Measurements from ENCODE around the gene LGR5.
"Not testable (repeated sequence)": the region's sequence is repeated elsewhere in the genome, so short reads cannot be mapped to it uniquely, and the experiment has no call there.

The LGR5 gene

DNA sequence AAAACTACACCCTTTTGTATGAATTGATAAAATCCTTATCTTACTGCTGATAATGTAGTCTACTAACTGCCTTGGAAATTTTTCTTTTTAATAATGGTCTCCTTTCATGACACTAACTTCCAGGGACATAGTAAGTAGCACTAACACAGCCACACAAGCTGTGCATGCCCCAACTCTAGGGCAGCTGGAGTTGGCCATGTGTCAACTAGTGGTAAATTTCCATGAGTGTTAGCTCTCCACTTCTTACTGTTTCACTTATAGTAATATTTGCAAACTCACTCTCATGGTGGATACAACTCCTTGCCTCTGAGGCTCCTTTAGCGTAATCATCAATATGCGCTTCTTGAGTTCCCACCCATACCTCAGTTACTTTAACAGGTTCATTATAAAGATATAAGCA lies 38.0 kb downstream of the LGR5 start:
- no peak for DNase-seq

DNA sequence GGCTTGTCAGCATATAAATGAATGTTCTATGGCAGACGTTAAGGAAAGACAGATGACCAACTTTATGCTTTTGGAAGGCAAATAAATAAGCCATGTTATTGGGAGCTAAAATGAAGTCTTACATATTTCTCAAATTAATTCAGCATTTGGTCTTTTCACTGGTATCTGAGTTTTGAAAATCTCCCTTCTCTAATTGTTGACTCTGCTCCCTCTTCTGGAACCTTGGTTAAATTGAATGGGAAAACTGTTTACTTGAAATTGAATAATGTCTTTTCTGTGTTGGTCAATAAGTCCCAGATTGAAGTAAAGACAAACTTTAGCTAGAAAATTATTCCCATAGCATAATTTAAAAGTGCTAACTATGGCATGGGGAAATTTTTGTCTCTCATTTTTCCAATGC lies 38.7 kb downstream of the LGR5 start:
- no peak for DNase-seq

DNA sequence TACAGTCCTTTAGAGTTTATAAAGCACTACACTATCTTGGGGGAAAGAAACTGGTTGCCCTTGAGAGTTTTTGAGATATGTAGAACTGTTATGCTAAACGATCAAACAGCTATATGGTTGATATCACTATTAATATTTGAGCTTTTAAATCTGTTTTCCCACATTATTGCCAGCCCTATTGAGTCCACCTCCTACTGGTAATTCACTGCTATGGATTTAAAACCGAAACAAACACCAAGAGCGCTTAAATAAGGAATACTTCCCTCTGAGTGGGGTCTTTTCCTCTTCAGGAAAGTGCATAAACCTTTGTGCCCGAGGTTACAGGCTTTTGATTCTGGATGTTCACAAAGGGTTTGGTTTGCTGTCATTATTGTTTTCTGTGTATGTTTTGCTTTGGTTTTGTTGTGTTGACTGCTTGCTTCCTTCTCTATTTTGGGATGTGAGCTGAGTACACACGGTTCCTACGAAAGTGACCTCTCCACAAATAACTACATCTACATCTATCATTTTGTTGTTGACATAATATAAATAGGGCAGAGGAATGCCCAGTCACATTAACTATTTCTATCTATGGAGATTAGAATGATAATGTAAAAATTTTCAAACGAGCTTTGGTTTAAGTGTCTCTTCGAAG lies 44.8 kb downstream of the LGR5 start:
- DNase-seq, result no peak

DNA sequence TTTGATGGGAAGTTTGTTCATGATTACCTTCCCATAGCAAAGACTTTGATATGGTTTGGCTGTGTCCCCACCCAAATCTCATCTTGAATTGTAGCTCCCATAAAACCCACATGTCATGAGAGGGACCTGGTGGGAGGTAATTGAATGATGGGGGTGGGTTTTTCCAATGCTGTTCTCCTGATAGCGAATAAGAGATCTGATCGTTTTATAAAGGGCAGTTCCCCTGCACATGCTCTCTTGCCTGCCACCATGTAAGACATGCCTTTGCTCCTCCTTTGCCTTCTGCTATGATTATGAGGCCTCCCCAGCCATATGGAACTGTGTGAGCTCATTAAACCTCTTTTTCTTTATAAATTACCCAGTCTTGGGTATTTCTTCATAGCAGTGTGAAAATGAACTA lies 51.2 kb downstream of the LGR5 start:
- DNase-seq, result not testable (repeated sequence)

DNA sequence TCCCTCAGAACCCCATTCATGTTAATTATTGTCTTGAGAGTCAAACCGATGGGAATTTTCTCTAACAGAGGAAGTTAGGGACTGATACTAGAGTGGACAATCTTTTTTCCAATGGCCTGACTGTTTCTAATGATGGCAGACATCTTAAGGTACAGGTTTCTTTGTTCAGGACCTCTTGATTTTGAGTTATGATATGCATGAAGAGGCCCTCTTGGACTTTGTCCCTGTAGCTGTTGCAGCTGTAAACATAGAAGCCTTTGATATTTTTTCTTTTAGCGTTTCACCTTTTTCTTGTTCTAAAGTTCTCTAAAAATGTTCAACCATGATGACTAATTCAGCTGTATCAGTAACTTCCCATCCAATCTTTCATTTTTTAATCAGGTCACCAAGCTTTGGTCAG lies 53.0 kb downstream of the LGR5 start:
- DNase-seq, result no peak

DNA sequence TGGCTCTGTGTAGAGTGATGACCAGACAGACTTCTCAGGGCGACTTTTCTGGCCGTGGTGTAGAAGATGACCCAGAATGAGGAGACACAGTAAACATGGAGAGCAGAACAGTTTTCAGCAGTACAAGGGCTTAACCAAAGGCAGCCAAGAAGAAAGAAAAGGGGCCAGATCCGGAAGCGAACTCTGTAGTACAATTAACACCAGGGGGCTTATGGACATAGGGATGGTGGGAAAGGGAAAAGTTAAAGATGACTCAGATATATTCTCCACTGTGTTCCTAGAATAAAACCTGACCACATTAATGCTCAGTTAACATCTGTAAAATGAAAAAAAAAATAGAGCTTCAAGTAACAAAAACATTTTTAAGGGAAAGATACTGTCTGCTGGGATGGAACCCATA lies 60.2 kb downstream of the LGR5 start:
- DNase-seq, result no peak

DNA sequence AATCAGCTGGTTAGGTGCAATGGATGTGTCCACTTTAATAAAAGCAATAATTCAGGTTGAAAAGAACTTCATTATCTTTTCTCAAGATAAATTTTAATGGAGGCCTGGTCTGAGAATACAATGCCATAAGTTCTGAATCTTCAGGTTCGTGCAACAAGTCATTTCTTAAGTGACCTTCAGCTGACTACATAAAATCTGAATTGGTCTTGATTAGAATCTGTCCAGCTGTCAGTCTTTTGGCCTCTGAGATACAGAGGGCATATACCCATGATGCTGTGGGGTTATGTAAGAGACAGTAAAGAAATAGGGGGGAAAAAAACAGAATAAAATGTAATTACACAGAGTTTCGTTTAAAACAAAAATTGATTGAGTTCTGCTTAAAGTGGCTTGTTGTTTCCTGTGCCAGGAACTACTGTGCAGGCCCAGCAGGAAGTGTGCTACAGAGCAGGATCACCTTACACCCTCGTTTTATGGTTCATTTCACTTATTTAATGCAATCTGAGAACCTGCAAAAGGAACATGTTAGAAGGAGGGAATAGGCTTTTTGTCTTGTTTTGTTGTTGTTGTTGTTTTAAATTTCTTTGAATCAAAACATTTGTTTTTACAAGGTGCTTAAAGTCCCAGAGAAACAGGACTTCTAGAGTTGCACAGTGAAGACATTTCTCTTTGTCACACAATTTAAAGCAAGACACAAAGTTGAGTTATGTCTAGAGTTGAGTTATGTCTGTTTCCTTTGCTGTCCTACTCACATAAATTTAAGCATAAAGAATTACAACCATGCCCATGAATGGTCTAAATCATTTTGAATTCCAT lies 64.2 kb downstream of the LGR5 start:
- DNase-seq, result no peak

DNA sequence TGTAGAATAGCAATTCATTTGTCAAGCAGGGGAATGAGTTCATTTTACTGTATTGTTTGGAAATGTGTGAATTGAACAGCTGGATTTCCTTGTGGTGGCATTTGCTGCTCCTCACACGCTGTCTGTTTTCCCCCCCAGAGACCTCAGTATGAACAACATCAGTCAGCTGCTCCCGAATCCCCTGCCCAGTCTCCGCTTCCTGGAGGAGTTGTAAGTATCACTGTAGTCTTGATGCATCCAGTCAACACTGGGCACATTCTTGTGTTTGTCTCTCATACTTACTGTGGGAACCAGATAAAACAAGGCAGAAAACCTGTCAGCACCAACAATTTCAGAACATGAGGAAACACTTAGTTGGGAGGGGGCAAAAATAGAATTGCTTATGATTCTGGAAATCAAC lies 64.9 kb downstream of the LGR5 start:
- DNase-seq, result no peak

DNA sequence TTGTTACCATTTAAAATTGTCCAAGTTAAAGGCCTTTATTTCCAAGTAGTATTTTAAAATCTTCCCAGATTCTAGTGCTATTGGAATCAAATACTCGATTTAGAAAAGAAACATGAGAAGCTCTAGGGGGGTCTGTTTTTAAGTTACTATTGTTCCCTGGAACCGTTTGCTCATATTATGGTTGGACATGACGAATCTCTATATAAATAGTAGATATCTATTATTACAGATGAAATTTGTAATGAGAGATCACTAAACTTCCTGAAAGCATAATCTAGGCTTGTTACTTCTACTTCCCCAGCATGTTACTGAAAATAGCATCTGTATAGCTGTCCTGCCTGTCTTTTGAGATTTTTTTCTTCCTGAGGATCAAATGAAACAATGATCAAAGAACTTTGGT lies 70.1 kb downstream of the LGR5 start:
- DNase-seq, result no peak

DNA sequence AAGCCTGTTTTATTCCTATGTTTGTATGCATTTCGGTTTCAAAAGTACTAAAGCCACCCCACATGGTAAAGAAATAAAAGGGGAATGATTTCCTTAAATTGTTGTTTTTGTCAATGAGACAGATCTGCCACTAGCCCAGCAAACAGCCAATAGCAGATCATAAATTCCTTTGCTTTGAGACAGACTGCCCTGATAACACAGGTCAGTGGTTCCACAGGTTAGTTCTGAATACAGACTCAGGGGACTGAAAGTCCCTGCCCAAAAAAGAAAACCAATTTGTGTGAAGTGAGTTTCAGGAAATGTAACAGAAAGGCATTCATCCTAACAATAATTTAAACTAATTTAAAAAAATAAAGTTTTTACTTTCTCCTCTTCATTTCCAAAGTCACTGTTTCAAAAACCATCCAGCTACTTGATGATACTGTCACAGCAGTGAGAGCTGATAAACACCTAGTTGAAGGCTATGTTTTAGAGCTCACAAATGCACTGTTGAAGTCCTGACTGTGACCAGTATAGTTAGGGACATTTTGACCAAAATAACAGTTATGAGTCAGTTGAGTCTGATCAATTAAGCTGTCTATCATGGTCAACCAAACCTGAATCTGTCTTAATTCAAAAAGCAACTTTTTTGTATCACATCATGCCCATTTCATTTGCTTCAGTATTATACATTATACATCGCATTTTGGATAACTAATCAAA lies 77.7 kb downstream of the LGR5 start:
- no peak for DNase-seq

DNA sequence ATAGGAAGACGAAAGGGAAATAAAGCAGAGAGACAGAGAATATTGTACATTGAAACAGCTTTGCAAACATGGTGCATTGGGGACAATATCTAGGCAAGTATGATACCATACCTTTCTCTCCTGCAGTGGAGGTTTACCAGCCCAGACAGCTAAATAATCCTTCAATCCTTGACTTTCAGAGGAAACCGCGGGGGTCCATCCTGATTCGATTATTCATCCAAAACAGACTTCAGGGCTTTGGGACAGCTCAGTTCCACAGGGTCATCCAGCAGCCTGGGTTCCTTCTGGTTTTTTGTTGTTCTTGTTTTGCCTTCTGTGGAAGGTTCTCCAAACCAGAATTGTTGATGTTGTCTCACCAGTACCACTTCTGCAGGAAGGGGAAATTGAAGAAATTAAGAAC lies 81.5 kb downstream of the LGR5 start:
- DNase-seq, result no peak

DNA sequence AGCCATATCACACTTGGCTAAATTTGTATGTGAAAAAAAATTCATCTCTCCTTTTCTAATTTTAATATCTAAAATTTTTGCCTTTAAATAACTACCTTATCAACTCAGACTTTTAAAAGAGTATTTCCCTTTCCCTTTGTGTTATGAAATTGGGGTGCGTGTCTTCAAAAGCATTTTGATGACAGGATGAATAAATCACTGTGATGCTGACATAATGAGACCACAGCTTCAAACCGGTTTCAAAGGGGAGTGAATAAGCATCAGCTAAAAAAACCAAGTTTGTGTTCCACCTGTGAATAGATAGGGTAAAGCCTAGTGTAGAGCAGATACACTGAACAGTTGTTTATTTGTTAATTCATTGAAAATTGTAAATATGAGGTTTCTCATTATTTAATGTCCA lies 85.0 kb downstream of the LGR5 start:
- no peak for DNase-seq

DNA sequence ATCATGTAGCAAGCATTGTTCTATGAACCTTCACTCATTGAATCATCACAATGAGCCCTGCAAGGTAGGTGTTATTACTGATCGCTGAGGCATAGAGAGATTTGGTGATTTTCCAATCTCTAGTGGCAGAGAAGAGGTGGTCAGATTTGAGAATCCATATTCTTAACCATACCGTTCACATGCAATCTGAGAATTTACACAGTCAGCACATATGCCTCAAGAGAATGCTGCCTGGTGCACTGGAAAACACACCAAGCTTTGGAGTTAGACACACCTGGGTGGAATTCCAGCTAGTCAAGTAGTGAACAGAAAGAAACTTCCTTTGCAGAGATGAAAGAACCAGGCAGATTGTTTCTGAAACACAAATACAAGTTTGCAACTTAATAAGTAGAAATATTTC lies 94.1 kb downstream of the LGR5 start:
- DNase-seq, result no peak

DNA sequence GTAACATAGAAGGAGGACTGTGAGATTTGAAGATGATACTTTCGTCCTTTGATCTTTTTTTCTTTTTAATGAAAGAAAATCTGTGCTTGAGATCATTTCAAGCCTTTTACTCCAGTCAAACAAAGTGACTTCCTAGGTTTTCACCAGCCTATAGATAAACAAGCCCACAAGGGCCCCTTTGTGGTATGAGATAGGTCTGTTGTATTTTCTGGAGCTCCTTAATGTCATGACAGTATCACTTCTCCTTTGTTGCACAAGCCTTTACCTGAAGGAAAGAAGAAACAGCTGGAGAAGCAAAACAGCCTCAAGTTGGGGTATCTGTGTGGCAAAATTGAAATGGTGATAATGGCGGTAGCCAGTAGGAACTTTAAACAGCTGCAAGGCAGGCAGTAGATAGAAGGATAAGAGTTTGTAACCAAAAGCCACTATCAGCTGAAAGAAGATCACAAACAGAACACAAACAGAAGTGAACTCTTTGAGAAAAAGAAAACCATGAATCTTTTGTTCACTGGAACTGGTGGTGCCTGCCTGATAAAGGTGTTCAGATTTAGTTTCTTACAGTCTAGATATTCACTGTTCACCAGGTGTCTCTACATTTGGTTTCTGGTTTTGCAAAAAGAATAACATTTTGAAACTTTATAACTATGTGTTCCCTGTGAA lies 96.8 kb downstream of the LGR5 start:
- no peak for DNase-seq

DNA sequence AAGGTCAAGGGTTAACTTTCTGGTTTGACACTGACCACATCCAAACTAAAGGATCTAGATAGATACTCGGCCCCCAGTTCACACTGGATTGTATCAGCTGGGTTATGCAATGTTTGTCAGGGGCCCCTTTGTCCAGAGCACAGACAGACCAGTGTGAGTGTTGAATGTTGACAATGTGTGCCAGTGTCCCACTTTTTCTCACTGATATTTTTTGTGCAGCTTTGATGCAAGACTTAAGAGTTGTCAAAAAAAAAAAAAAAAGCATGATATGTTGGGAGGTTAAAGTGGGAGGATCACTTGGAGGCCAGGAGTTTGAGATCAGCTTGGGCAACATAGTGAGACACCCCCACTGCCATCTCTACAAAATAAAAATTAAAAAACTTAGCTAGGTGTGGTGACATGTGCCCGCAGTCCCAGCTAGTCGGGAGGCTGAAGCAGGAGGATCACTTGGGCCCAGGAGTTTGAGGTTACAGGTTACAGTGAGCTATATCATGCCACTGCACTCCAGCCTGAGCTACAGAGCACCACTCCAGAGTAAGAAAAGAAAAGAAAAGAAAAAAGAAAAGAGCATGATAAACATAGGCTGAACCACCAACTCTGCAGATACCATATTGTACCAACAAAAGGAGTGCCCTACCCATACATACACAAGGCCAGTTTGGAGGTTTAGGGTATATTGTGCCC lies 97.5 kb downstream of the LGR5 start:
- DNase-seq, result no peak

DNA sequence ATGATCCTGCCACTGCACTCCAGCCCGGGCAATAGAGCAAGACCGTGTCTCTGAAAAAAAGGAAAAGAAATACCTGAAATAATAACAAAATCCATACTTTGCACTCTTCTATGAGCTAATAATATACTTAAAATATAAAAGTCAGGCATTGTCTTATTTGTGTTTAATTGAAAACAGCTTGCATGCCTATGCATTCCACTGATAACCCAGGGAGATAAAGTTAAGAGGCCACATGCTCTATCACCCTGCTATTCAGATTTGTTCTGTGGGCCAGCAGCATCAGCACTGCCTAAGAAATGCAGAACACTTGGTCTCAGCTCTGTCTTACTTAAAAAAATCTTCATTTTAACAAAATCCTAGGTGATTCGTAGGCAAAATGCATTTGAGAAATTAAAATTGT lies 99.2 kb downstream of the LGR5 start:
- DNase-seq, result no peak

DNA sequence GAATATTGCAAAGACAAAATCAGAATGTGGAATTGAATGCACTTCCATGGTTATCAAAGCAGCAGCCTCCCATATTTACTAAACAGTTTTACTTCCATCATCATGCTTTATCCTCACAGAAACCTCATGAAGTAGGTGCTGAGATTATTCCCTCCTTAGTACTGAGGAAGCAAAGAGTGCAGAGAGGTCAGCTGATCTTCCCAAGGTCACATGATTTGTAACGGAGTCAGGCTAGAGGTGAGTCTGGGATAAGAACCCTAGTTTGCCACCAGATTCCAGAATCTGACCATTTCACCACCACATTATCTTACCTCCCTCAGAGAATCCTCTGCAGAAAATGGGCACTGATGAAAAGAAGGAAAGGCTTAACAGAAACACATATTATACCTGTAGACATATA lies 102.0 kb downstream of the LGR5 start:
- DNase-seq, result no peak

DNA sequence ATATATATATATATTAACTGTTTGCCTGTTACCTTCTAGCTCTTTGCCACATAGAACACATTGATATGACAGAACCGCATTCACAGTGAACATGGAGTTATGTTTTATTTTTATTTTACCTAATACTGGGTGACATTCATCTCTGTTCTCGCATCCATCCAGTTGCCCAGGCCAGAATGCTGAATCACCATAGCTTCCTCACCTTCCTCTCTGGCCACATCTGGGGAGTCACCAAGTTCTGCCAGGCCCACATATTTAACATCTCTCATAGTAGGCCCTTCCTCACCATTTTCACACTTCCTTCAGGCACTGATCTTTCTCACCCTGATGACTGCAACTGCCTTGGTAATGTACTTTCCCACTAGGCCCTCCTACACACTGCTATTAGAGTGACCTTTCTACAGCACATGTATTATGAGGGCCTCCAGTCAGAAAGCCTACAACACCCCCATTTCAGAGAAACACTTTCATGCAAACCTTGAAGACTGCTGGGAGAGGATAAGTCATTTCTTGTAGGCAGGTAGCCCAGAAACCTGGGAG lies 106.8 kb downstream of the LGR5 start:
- DNase-seq, result no peak

DNA sequence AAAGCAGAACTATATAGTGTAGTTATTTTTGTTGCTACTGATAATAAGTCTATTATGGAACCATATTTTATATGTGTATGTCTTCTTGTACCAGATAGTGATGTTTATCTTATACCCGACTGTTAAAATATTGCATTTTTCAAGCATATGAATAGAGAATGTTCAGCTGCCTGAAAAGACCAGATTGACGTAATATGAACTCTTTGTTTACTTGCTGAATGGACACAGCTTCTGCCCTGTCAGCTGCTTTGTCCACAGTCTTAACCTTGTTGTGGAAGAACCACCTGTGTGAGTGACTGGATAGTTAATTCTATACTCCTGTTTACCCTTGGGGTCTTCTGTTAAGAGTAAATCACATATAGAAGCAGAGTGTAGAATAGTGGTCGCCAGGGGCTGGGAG lies 109.3 kb downstream of the LGR5 start:
- no peak for DNase-seq

DNA sequence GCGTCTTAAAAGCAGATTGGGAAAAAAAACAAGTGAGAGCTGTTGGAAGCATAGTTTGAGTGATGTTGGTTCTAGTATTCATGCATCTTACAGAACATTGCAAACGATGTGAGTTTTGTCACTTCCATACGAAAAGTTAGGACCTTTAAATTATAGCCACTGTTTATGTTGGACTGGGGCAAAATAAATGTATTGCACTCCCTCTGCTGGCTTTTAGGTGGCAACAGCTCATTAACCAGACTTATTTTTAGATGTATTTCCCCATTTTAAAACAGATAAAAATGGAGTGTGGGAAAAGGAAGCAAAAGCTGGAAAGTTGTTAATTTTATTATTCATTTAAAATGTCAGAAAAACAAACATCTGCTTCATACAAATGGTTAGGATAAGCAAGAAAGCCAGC lies 111.9 kb downstream of the LGR5 start:
- DNase-seq, result no peak

DNA sequence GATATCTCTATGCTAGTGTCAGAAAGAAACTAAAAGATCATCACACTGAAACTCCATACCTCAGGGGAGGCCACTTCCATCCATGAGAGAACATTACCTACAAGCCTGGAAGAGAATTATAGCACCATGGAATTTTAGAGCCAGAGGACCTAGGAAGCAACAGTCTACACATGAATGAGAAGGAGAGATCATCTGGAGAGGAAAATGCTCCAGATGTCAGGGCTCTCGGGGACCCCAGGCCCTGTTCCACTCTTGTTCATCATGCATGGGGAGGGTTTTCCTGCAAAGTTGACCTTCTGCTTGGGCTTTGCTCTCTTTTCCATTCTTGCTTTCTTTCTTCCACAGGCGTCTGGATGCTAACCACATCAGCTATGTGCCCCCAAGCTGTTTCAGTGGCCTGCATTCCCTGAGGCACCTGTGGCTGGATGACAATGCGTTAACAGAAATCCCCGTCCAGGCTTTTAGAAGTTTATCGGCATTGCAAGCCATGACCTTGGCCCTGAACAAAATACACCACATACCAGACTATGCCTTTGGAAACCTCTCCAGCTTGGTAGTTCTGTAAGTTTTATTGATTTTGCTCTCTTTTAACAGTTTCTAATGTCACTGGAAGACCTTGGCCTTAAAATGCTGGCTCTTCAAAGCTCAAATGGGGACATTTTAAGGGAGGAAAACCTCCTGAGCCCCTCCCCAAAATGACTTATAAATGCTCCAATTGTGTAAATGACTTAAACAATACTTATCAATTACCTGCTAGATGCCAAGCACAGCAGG lies 113.3 kb downstream of the LGR5 start:
- DNase-seq, result no peak

DNA sequence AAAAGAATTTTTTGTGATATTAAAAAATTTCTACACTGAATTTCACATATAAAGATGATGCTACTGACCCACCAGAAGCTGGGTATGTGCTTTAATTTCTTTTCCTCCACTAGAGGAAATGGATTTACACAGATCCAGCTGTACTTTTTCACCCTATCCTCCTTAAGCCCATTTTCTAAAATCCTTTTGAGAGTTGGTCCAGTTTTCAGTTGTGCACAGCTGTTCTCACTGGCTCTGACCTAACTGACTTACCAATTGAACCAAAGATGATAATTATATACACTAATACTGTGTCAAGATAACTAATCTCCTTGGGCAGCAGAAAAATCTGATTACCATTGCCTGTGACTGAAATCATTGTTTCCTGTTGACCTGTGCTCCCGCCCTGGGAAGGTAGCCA lies 115.6 kb downstream of the LGR5 start:
- DNase-seq, result no peak
